ENCODE measurements around the gene SALL4.
"Not testable (repeated sequence)": the region's sequence is repeated elsewhere in the genome, so short reads cannot be mapped to it uniquely, and the experiment has no call there.

The SALL4 gene

DNA sequence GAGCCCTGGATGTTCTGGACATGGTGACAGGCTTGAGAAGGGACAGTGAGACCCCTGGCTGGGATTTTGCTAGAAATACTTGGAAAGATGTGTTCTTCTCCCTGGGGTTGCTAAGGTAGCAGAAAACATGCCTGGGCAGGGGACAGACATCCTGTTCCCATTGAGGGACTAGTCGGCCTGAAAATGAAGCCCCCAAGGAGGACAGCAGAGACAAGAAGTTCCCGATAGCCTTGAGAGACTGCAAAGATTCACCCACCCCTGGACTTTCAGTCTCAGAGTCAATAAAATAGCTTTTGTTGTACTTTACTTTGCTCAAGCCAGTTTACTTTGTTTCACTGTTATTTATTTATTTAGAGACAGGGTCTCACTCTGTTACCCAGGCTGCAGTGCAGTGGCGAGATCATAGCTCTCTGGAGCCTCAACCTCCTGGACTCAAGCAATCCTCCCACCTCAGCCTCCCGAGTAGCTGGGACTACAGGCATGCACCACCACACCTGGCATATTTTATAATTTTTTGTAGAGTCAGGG lies 62.5 kb downstream of the SALL4 start:
- TF ChIP-seq TOX (CRISPR knock-in tag; IDR thresholded peaks at IDR 0.05; ENCODE audit: borderline replicate concordance): no peak
- TF ChIP-seq, protein P1, sequence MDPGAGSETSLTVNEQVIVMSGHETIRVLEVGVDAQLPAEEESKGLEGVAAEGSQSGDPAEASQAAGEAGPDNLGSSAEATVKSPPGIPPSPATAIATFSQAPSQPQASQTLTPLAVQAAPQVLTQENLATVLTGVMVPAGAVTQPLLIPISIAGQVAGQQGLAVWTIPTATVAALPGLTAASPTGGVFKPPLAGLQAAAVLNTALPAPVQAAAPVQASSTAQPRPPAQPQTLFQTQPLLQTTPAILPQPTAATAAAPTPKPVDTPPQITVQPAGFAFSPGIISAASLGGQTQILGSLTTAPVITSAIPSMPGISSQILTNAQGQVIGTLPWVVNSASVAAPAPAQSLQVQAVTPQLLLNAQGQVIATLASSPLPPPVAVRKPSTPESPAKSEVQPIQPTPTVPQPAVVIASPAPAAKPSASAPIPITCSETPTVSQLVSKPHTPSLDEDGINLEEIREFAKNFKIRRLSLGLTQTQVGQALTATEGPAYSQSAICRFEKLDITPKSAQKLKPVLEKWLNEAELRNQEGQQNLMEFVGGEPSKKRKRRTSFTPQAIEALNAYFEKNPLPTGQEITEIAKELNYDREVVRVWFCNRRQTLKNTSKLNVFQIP (CRISPR knock-in tag; IDR thresholded peaks at IDR 0.05; ENCODE audit: borderline replicate concordance, low read depth): no peak
- TF ChIP-seq ZNF565 (CRISPR knock-in tag; conservative IDR thresholded peaks at IDR 0.05; ENCODE audit: low read depth): no peak
- no peak for TF ChIP-seq GLIS3 (CRISPR knock-in tag; IDR thresholded peaks at IDR 0.05)
- TF ChIP-seq ISL1 (CRISPR knock-in tag; IDR thresholded peaks at IDR 0.05): no peak
- no peak for TF ChIP-seq ZFP3 (CRISPR knock-in tag; IDR thresholded peaks at IDR 0.05)
- no peak for TF ChIP-seq ZC3H10 (CRISPR knock-in tag; IDR thresholded peaks at IDR 0.05)
- TF ChIP-seq SNAI2 (CRISPR knock-in tag; IDR thresholded peaks at IDR 0.05): no peak
- TF ChIP-seq, protein P2, sequence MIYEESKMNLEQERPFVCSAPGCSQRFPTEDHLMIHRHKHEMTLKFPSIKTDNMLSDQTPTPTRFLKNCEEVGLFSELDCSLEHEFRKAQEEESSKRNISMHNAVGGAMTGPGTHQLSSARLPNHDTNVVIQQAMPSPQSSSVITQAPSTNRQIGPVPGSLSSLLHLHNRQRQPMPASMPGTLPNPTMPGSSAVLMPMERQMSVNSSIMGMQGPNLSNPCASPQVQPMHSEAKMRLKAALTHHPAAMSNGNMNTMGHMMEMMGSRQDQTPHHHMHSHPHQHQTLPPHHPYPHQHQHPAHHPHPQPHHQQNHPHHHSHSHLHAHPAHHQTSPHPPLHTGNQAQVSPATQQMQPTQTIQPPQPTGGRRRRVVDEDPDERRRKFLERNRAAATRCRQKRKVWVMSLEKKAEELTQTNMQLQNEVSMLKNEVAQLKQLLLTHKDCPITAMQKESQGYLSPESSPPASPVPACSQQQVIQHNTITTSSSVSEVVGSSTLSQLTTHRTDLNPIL (CRISPR knock-in tag; IDR thresholded peaks at IDR 0.05; ENCODE audit: low read depth): no peak
- no peak for TF ChIP-seq ESRRG (CRISPR knock-in tag; IDR thresholded peaks at IDR 0.05)
- TF ChIP-seq, protein P3, sequence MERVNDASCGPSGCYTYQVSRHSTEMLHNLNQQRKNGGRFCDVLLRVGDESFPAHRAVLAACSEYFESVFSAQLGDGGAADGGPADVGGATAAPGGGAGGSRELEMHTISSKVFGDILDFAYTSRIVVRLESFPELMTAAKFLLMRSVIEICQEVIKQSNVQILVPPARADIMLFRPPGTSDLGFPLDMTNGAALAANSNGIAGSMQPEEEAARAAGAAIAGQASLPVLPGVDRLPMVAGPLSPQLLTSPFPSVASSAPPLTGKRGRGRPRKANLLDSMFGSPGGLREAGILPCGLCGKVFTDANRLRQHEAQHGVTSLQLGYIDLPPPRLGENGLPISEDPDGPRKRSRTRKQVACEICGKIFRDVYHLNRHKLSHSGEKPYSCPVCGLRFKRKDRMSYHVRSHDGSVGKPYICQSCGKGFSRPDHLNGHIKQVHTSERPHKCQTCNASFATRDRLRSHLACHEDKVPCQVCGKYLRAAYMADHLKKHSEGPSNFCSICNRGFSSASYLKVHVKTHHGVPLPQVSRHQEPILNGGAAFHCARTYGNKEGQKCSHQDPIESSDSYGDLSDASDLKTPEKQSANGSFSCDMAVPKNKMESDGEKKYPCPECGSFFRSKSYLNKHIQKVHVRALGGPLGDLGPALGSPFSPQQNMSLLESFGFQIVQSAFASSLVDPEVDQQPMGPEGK (CRISPR knock-in tag; IDR thresholded peaks at IDR 0.05; ENCODE audit: borderline replicate concordance): no peak
- no peak for TF ChIP-seq CSDC2 (CRISPR knock-in tag; IDR thresholded peaks at IDR 0.05)
- ATAC-seq: no peak

DNA sequence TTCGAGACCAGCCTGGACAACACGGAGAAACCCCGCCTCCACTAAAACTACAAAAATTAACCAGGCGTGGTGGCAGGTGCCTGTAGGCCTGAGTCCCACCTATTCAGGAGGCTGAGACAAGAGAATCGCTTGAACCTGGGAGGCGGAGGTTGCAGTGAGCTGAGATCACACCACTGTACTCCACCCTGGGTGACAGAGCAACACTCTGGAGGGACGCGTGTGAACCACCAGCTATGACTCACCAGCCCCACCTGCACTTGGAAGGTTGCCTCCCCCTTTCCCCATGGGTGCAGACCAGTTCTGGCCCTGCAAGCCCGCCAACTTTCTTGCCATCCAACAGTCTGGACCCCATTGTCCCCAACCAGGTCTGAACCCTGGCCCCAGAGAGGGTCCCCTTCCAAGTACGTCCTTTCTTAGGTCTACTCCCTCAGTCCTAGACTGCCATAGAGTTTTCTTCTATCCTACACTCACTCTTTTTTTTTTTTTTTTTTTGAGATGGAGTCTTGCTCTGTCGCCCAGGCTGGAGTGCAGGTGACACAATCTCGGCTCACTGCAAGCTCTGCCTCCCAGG lies 63.4 kb downstream of the SALL4 start:
- no peak for ATAC-seq
- no peak for TF ChIP-seq ESRRG (CRISPR knock-in tag; IDR thresholded peaks at IDR 0.05)
- no peak for TF ChIP-seq ZNF8 (CRISPR knock-in tag; IDR thresholded peaks at IDR 0.05)
- no peak for TF ChIP-seq ZFP30 (CRISPR knock-in tag; IDR thresholded peaks at IDR 0.05)
- no peak for TF ChIP-seq ARNTL (CRISPR knock-in tag; IDR thresholded peaks at IDR 0.05; ENCODE audit: borderline replicate concordance, low read depth)
- TF ChIP-seq, protein P3 (CRISPR knock-in tag; IDR thresholded peaks at IDR 0.05; ENCODE audit: borderline replicate concordance): no peak
- no peak for TF ChIP-seq ZNF565 (CRISPR knock-in tag; conservative IDR thresholded peaks at IDR 0.05; ENCODE audit: low read depth)
- no peak for TF ChIP-seq ZFP3 (CRISPR knock-in tag; IDR thresholded peaks at IDR 0.05)
- TF ChIP-seq, protein P4, sequence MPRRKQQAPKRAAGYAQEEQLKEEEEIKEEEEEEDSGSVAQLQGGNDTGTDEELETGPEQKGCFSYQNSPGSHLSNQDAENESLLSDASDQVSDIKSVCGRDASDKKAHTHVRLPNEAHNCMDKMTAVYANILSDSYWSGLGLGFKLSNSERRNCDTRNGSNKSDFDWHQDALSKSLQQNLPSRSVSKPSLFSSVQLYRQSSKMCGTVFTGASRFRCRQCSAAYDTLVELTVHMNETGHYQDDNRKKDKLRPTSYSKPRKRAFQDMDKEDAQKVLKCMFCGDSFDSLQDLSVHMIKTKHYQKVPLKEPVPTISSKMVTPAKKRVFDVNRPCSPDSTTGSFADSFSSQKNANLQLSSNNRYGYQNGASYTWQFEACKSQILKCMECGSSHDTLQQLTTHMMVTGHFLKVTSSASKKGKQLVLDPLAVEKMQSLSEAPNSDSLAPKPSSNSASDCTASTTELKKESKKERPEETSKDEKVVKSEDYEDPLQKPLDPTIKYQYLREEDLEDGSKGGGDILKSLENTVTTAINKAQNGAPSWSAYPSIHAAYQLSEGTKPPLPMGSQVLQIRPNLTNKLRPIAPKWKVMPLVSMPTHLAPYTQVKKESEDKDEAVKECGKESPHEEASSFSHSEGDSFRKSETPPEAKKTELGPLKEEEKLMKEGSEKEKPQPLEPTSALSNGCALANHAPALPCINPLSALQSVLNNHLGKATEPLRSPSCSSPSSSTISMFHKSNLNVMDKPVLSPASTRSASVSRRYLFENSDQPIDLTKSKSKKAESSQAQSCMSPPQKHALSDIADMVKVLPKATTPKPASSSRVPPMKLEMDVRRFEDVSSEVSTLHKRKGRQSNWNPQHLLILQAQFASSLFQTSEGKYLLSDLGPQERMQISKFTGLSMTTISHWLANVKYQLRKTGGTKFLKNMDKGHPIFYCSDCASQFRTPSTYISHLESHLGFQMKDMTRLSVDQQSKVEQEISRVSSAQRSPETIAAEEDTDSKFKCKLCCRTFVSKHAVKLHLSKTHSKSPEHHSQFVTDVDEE (CRISPR knock-in tag; IDR thresholded peaks at IDR 0.05): no peak
- TF ChIP-seq, protein P1 (CRISPR knock-in tag; IDR thresholded peaks at IDR 0.05; ENCODE audit: borderline replicate concordance, low read depth): no peak
- no peak for TF ChIP-seq BACH2 (CRISPR knock-in tag; IDR thresholded peaks at IDR 0.05; ENCODE audit: borderline replicate concordance)
- TF ChIP-seq ISL1 (CRISPR knock-in tag; IDR thresholded peaks at IDR 0.05): no peak
- TF ChIP-seq CSDC2 (CRISPR knock-in tag; IDR thresholded peaks at IDR 0.05): no peak
- no peak for TF ChIP-seq TOX (CRISPR knock-in tag; IDR thresholded peaks at IDR 0.05; ENCODE audit: borderline replicate concordance)
- TF ChIP-seq ZNF70 (CRISPR knock-in tag; IDR thresholded peaks at IDR 0.05): no peak
- no peak for TF ChIP-seq ZC3H10 (CRISPR knock-in tag; IDR thresholded peaks at IDR 0.05)
- TF ChIP-seq GLIS3 (CRISPR knock-in tag; IDR thresholded peaks at IDR 0.05): no peak

DNA sequence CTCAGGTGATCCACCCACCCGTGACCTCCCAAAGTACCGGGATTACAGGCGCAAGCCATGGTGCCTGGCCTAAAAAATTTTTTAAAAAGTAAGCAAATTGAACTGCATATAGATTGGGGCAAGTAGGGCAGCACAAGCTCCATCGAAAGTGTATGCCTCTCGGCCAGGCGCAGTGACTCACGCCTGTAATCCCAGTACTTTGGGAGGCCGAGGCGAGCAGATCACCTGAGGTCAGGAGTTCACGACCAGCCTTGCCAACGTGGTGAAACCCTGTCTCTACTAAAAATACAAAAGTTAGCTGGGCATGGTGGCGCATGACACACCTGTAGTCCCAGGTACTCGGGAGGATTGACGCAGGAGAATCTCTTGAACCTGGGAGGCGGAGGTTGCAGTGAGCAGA lies 64.1 kb downstream of the SALL4 start:
- not testable (repeated sequence) for ATAC-seq

All from SK-N-SH treated with all-trans-retinoic acid at 6 μM for 48 hours (cell line).